Hepatic stellate cell (primary cell): ENCODE measurements around the gene HEXD.

Experiments
- DNase-seq: peaks from one replicate; pipeline ENCODE4 v3.0.0; 2011; ENCODE audit warnings: low spot score

Gene HEXD

DNA sequence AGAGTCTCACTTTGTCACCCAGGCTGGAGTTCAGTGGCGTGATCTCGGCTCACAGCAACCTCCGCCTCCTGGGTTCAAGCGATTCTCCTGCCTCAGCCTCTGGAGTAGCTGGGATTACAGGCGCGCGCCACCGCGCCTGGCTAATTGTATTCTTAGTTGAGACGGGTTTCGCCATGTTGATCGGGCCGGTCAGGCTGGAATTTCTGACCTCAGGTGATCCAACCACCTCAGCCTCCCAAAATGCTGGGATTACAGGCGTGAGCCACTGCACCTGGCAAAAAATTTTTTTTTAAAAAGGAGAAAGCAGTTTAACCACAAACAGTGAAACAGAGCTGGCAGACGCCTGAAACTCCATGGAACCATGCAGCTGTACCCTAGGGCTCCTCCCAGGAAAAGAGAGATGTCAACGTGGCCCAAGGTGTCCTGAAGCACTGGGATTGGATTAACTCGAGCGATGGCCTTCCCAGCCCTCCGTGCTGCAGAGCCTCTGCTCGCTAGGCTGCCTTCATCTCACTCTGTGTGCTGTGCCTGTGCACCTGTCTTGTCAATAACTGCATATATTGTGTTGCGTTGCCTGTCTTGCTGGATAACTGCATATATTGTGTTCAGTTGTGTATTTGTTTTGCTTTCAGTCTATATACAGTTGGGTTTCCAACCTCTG is 71.8 kb downstream of the HEXD start:
- no peak for DNase-seq

DNA sequence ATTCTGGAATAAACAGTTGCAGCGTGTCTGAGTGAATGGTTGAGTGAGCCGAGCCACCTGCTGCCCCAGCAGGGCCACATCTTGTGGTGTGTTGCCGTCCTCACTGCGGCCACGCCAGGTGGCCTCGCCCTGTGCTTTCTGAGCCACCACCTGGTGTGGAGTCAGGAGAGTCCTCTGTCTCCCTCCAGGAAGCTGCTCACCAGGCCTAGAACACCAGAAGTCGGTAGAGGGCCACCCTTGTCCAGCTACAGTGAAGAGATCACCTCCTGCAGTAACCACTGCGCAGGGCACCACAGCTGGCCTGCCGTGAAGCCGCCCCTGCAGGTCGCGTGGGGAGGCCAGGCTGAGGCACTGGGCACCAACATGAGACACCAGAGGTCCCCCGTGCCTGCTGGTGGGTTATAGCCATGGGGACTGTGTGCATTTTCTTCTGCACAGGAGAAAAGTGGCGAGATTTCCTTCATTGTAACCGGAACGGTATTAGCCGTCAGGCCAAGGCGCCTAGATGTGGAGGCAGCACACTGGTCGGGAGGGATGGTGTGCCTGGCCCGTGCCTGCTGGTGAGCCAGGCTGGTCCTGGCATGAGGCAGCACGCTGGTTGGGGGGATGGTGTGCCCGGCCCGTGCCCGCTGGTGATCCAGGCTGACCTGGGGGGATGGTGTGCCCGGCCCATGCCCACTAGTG is 72.5 kb downstream of the HEXD start:
- no peak for DNase-seq

DNA sequence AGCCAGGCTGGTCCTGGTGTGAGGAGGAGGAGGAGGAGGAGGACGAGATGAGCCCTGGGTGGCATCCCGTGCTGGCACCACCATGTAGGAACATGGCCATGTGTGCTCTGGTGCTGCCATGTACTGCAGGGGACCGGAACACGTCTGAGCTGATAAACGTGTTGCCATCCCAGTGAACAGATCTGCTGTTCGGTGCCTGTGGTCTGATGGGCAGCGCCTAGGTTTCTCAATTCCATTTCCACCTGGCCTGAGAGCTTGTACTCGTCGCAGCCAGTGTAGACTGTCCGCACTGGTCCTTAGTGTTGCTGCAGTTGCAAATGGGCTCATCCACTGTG is 73.0 kb downstream of the HEXD start:
- no peak for DNase-seq

DNA sequence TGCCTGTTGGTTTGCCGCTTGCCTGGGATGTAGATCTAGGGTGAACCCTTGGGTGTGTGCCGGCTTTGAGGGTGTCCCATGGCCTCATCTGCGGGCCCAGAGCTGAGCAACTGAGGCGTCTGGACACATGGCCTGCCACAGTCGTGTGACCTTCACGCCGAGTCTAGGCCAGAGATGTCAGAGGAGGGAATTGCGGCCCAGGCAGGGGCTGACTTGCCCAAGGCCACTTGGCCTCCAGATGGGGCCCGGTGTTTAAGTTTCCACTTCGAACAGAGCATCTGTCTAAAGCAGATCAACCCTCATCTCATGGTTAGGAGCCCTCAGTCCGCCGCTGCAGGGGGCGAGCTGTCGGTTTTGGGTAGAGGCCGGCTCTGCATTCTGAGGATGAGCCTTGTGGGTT is 73.4 kb downstream of the HEXD start:
- DNase-seq: no peak
